B cell (primary cell): ENCODE measurements around the gene HDX. TPM values are rescaled to one million over a fixed set of nuclear protein-coding genes. Genes with fewer than 3 reads are reported as not detected.

Experiments
- ATAC-seq: fragments of 200-7000 bp; cut with Tn5 transposase; one replicate; pipeline ENCODE4 v1.10.0; 2021; ENCODE audit warnings: low read depth, mild to moderate bottlenecking, moderate number of reproducible peaks, moderate library complexity
- CTCF ChIA-PET: fragments of 350-600 bp; sonication (Branson Sonifier 250); formaldehyde crosslinking; loops from one replicate; lab custom pipeline; 2021; ENCODE audit warnings: antibody characterized with exemption, inconsistent platforms; lab: Charles Lee
- POLR2A ChIA-PET: fragments of 350-600 bp; sonication (Branson Sonifier 250); formaldehyde crosslinking; loops from one replicate; lab custom pipeline; 2021; ENCODE audit warnings: antibody characterized with exemption; lab: Charles Lee
- DNase-seq: peaks from one replicate; pipeline ENCODE4 v3.0.0; 2013
- H2AFZ ChIP-seq: 2 replicates; pipeline ENCODE4 v1.6.1; 2012; ENCODE audit warnings: mild to moderate bottlenecking, low read depth, low read length; ENCODE audit not compliant: insufficient read depth, poor library complexity, severe bottlenecking
- H3K27ac ChIP-seq, 2 donors: 1 replicate in 1 of 2; 2 replicates in 1 of 2; pipeline ENCODE4 v1.5.1; 2012 to 2013; ENCODE audit warnings: low read length in 2 of 2, mild to moderate bottlenecking in 2 of 2, moderate library complexity in 1 of 2
- H3K27me3 ChIP-seq, 4 experiments: fragments of 200-600 bp in 1 of 4; sonication (generic) in 1 of 4; replicated peaks in 1 of 4; 1 replicate in 2 of 4; 2 replicates in 2 of 4; pipeline versions ENCODE4 v1.6.1 to v1.7.0; 2013 to 2016; ENCODE audit warnings: low read length in 3 of 4, mild to moderate bottlenecking in 2 of 4, mixed read lengths in 1 of 4, moderate library complexity in 1 of 4; ENCODE audit not compliant: insufficient read depth in 4 of 4, control insufficient read depth in 3 of 4; ENCODE audit errors: control extremely low read depth in 1 of 4
- H3K36me3 ChIP-seq, 2 experiments: replicated peaks in 1 of 2; 1 replicate in 1 of 2; 2 replicates in 1 of 2; pipeline versions ENCODE4 v1.6.1 to v1.7.1; 2013; ENCODE audit warnings: low read length in 1 of 2; ENCODE audit not compliant: insufficient read depth in 2 of 2, control insufficient read depth in 1 of 2; ENCODE audit errors: control extremely low read depth in 1 of 2, extremely low read depth in 1 of 2
- H3K4me1 ChIP-seq, 2 donors: fragments of 200-600 bp in 1 of 2; sonication (generic) in 1 of 2; 1 replicate in 1 of 2; 2 replicates in 1 of 2; pipeline versions ENCODE4 v1.5.1 to v1.6.1; 2013 to 2017; ENCODE audit warnings: low read length in 2 of 2; ENCODE audit not compliant: control insufficient read depth in 2 of 2, insufficient read depth in 2 of 2
- H3K4me2 ChIP-seq: replicated peaks from 2 replicates; pipeline ENCODE3; 2012; ENCODE audit warnings: mild to moderate bottlenecking, low read depth, low read length; ENCODE audit not compliant: poor library complexity, severe bottlenecking
- H3K4me3 ChIP-seq, 5 experiments: fragments of 200-600 bp in 1 of 5; sonication (generic) in 1 of 5; 1 replicate in 3 of 5; 2 replicates in 2 of 5; pipeline versions ENCODE4 v1.5.1 to v1.7.0; 2011 to 2016; ENCODE audit warnings: low read length in 4 of 5, mild to moderate bottlenecking in 4 of 5, low read depth in 2 of 5, control low read depth in 1 of 5, moderate library complexity in 1 of 5; ENCODE audit not compliant: insufficient read depth in 1 of 5; ENCODE audit errors: control extremely low read depth in 1 of 5, extremely low read depth in 1 of 5
- H3K79me2 ChIP-seq: fragments of 200-600 bp; sonication (generic); one replicate; pipeline ENCODE4 v1.6.0; 2016; ENCODE audit warnings: low read length; ENCODE audit not compliant: control insufficient read depth, insufficient read depth
- H3K9ac ChIP-seq: fragments of 200-600 bp; sonication (generic); 2 replicates; pipeline ENCODE4 v1.6.1; 2017; ENCODE audit warnings: mild to moderate bottlenecking, low read length, moderate library complexity
- H3K9me3 ChIP-seq, 3 donors: one replicate each; pipeline versions ENCODE4 v1.6.1 to v1.7.1; 2013; ENCODE audit warnings: low read length in 2 of 3; ENCODE audit not compliant: control insufficient read depth in 2 of 3, insufficient read depth in 1 of 3; ENCODE audit errors: control extremely low read depth in 1 of 3
- H4K20me1 ChIP-seq: 2 replicates; pipeline ENCODE4 v1.6.0; 2012; ENCODE audit warnings: mild to moderate bottlenecking, low read length; ENCODE audit not compliant: insufficient read depth, control insufficient read depth, poor library complexity, severe bottlenecking
- H3K27ac Mint-ChIP-seq: one replicate; pipeline ENCODE4 v1.8.0; 2021; ENCODE audit warnings: mixed read lengths
- H3K27me3 Mint-ChIP-seq: one replicate; pipeline ENCODE4 v1.8.0; 2021; ENCODE audit warnings: mixed read lengths
- H3K4me1 Mint-ChIP-seq: one replicate; pipeline ENCODE4 v1.8.0; 2021; ENCODE audit warnings: mixed read lengths
- H3K4me3 Mint-ChIP-seq: one replicate; pipeline ENCODE4 v1.8.0; 2021; ENCODE audit warnings: mixed read lengths
- H3K9me3 Mint-ChIP-seq: one replicate; pipeline ENCODE4 v1.8.0; 2022; ENCODE audit warnings: mixed read lengths; ENCODE audit not compliant: insufficient read depth
- CTCF ChIP-seq: fragments of 200-600 bp; IDR thresholded peaks from one replicate; pipeline ENCODE4 v1.8.0; 2022; ENCODE audit warnings: antibody characterized with exemption, mild to moderate bottlenecking
- EZH2 ChIP-seq: IDR thresholded peaks from 2 replicates; pipeline ENCODE4 v1.6.1; 2012; ENCODE audit warnings: borderline replicate concordance, low read depth, mild to moderate bottlenecking, moderate library complexity, low read length; ENCODE audit not compliant: insufficient read depth, poor library complexity, severe bottlenecking
- WGBS: methylation state at CpG from one replicate; pipeline ENCODE4 v1.1.5; 2013; ENCODE audit warnings: missing lambda C conversion rate; ENCODE audit not compliant: insufficient coverage; 5-methylcytosine and 5-hydroxymethylcytosine counted together
- intact Hi-C: fragments of 100-400 bp; cut with micrococcal nuclease; formaldehyde crosslinking; loops from one replicate; pipeline ENCODE4 v1.10.0; 2022
- polyA plus RNA-seq: library from polyadenylated mRNA; depleted of rRNA; stranded (reverse); fragments of >200 nt; gene quantifications from 2 replicates; pipeline ENCODE4 v1.2.3, GENCODE V29; 2012
- total RNA-seq, 2 donors: library from RNA; stranded (reverse); fragments of 120-200 nt in 1 of 2; gene quantifications; 1 replicate in 1 of 2; 2 replicates in 1 of 2; pipeline versions ENCODE4 v1.2.3 to v1.2.4, GENCODE V29; 2013 to 2022

HDX gene
- total and polyA plus RNA-seq, 2 donors (not counting 1 experiment from before 2014, with no cell fraction given), result 1.00 to 3.2 TPM

GRCh38 chrX:84469226-84469625 is 33.0 kb downstream of the HDX start:
- no peak overlapping the region for H3K27ac ChIP-seq
- no peak overlapping the region for H3K4me2 ChIP-seq
- no peaks in the 10 kb centered on the region for H3K79me2 ChIP-seq
- Mint-ChIP-seq H3K4me1 (no peaks in the 10 kb centered on the region), H3K27me3 (no peaks in the 10 kb centered on the region), H3K27ac (no peak overlapping the region), H3K9me3 (no peaks in the 10 kb centered on the region), H3K4me3 (no peak overlapping the region)
- no peak overlapping the region for H3K4me3 ChIP-seq
- no peaks in the 10 kb centered on the region for H3K36me3 ChIP-seq
- no peaks in the 10 kb centered on the region for H3K9me3 ChIP-seq
- no CpG with 5 or more reads among the region's 3 CpGs for WGBS
- H4K20me1 ChIP-seq, result no peaks in the 10 kb centered on the region
- DNase-seq (no peak), ATAC-seq (no peak)
- ChIA-PET CTCF (no interaction called here), POLR2A (no interaction called here)
- no peak overlapping the region for H3K9ac ChIP-seq
- no peaks in the 10 kb centered on the region for H3K4me1 ChIP-seq
- intact Hi-C loops, result no loop called here
- no peak overlapping the region for H2AFZ ChIP-seq
- H3K27me3 ChIP-seq, result no peaks in the 10 kb centered on the region
- TF ChIP-seq CTCF, result no peak
- TF ChIP-seq EZH2, result no peak

- H3K27me3 ChIP-seq, result no peaks in the 10 kb centered on the region
- no peak for TF ChIP-seq CTCF
- no peak for TF ChIP-seq EZH2
- no peaks in the 10 kb centered on the region for H3K4me1 ChIP-seq
- DNase-seq, result no peak
- no peaks in the 10 kb centered on the region for H3K9me3 Mint-ChIP-seq
- H3K9ac ChIP-seq, result no peak overlapping the region
- no peaks in the 10 kb centered on the region for H4K20me1 ChIP-seq
- intact Hi-C loops, result no loop called here
- no peak overlapping the region for H3K27ac Mint-ChIP-seq
- H3K27ac ChIP-seq, result no peak overlapping the region
- ChIA-PET POLR2A (no interaction called here), CTCF (no interaction called here)
- H3K36me3 ChIP-seq, result no peaks in the 10 kb centered on the region
- no peak for ATAC-seq
- no peak overlapping the region for H3K4me3 ChIP-seq
- no peaks in the 10 kb centered on the region for H3K4me1 Mint-ChIP-seq
- H3K4me2 ChIP-seq, result no peak overlapping the region
- no peaks in the 10 kb centered on the region for H3K79me2 ChIP-seq
- no peak overlapping the region for H2AFZ ChIP-seq
- no peak overlapping the region for H3K4me3 Mint-ChIP-seq
- no peaks in the 10 kb centered on the region for H3K27me3 Mint-ChIP-seq
- H3K9me3 ChIP-seq, result no peaks in the 10 kb centered on the region
- WGBS, result no CpG with 5 or more reads among the region's 1 CpG
These were observed 34.4 kb downstream of the HDX start for GRCh38 chrX:84467898-84468297.
